ENCODE data around the gene MINDY3.

- TF ChIP-seq POLR2A (IDR thresholded peaks at IDR 0.05) = no peak
- TF ChIP-seq EP300 (IDR thresholded peaks at IDR 0.05) = no peak
These were observed 17.6 kb downstream of the MINDY3 start for GRCh38 chr10:15842556-15843169.
